ENCODE results near the gene MAGEA11. TPM values are rescaled to one million over a fixed set of nuclear protein-coding genes. Genes with fewer than 3 reads are reported as not detected.

MAGEA11 gene
- total and polyA plus RNA-seq, 2 experiments from 2014 or later = not detected

GRCh38 chrX:149704664-149705063 is 7.2 kb upstream of the MAGEA11 start:
- Histone ChIP-seq H3K4me1 (ENCODE audit: insufficient read depth) (no peaks in the 10 kb centered on the region), H3K36me3 (ENCODE audit: insufficient read depth) (no peaks in the 10 kb centered on the region), H3F3A (replicated peaks; ENCODE audit: low read depth) (no peaks in the 10 kb centered on the region), H3K9me2 (ENCODE audit: insufficient read depth) (no peaks in the 10 kb centered on the region), H2AFZ (no peak overlapping the region), H3K79me2 (replicated peaks; ENCODE audit: insufficient read depth) (no peaks in the 10 kb centered on the region), H3K27ac (ENCODE audit: low read depth) (no peak overlapping the region), H4K20me1 (replicated peaks; ENCODE audit: insufficient read depth) (no peaks in the 10 kb centered on the region), H3K27me3 (ENCODE audit: insufficient read depth) (no peaks in the 10 kb centered on the region), H3K4me3 (no peak overlapping the region), H3K4me2 (no peak overlapping the region)
- no peak for DNase-seq (ENCODE audit: low spot score)
- no peak for ATAC-seq
- H3K9me3 Mint-ChIP-seq = peaks cover 3% of the 10 kb centered on the region; the same call in 1 of the 3 replicates
- no peaks in the 10 kb centered on the region for H3K4me1 Mint-ChIP-seq
- H3K36me3 Mint-ChIP-seq (ENCODE audit: low read depth) = no peaks in the 10 kb centered on the region
- no peak overlapping the region for H3K27ac Mint-ChIP-seq
- H3K4me3 Mint-ChIP-seq = no peak overlapping the region
- peaks cover 3% of the 10 kb centered on the region for H3K27me3 Mint-ChIP-seq (ENCODE audit: insufficient read depth, low read depth, poor library complexity)
- no peak for TF ChIP-seq CREB1 (CRISPR knock-in tag; IDR thresholded peaks at IDR 0.05; ENCODE audit: low read depth)
- TF ChIP-seq ZNF462 (CRISPR knock-in tag; IDR thresholded peaks at IDR 0.05) = no peak
- TF ChIP-seq JUNB (IDR thresholded peaks at IDR 0.05; ENCODE audit: unreplicated experiment) = no peak
- TF ChIP-seq NANOG (IDR thresholded peaks at IDR 0.05; ENCODE audit: borderline replicate concordance) = no peak
- TF ChIP-seq ZNF331 (CRISPR knock-in tag; IDR thresholded peaks at IDR 0.05; ENCODE audit: low read depth) = no peak
- no peak for TF ChIP-seq REST (IDR thresholded peaks at IDR 0.05; ENCODE audit: unreplicated experiment)
- no peak for TF ChIP-seq CTCF (conservative IDR thresholded peaks at IDR 0.05; ENCODE audit: low read depth in 2 of 2)
- no peak for TF ChIP-seq ETS1 (IDR thresholded peaks at IDR 0.05)
- no peak for TF ChIP-seq EZH2 (IDR thresholded peaks at IDR 0.05; ENCODE audit: low read depth, unreplicated experiment)
- no peak for TF ChIP-seq ZNF114 (CRISPR knock-in tag; IDR thresholded peaks at IDR 0.05)
- TF ChIP-seq POLR2AphosphoS5 (IDR thresholded peaks at IDR 0.05; ENCODE audit: low read depth) = no peak
- no peak for TF ChIP-seq STAT1 (IDR thresholded peaks at IDR 0.05; ENCODE audit: unreplicated experiment)
- TF ChIP-seq EZH2phosphoT487 (IDR thresholded peaks at IDR 0.05; ENCODE audit: unreplicated experiment) = no peak

All from GM23338 (cell line).